CD4-positive, CD25-positive, alpha-beta regulatory T cell (primary cell): ENCODE measurements around the gene AUH. TPM values are rescaled to one million over a fixed set of nuclear protein-coding genes. Genes with fewer than 3 reads are reported as not detected.

Experiments
- polyA plus RNA-seq, 4 donors: library from polyadenylated mRNA; unstranded; fragments of 300-500 nt; fragmentation: Illumina TruSeq; gene quantifications; one replicate each; pipeline ENCODE4 v1.2.3, GENCODE V29; 2021
- total RNA-seq: library from RNA; stranded (reverse); gene quantifications from one replicate; pipeline ENCODE4 v1.2.3, GENCODE V29; 2022

AUH gene
- total and polyA plus RNA-seq, 5 donors from 2014 or later = 10.8 to 16.5 (median 14.9) TPM

Other genes starting within 250 kb of the AUH start
- 8.2 TPM for gene NFIL3, start 61.9 kb upstream of the AUH start, total RNA-seq
- gene NFIL3, start 61.9 kb upstream of the AUH start, polyA plus RNA-seq = 1 to 10 TPM in 3 of 4 donors, under 1 TPM in 1; 0.55 to 3.2 (median 1.1) TPM